H1 (cell line): Measurements from ENCODE around the gene SEPTIN2. TPM values are rescaled to one million over a fixed set of nuclear protein-coding genes. Genes with fewer than 3 reads are reported as not detected.

Experiments
- ASH2L ChIP-seq: fragments of 200-600, 300-600 bp; sonication (generic); IDR thresholded peaks from one replicate; pipeline ENCODE4 v1.7.1; 2017; ENCODE audit warnings: low read length
- polyA plus RNA-seq, 7 experiments: library from polyadenylated mRNA; depleted of rRNA in 3 of 7; stranded (reverse) in 5 of 7; unstranded in 2 of 7; fragments of >200 nt in 5 of 7; fragments of 200-250 nt in 2 of 7; gene quantifications; 1 replicate in 5 of 7; 2 replicates in 1 of 7; 4 replicates in 1 of 7; pipeline versions ENCODE4 v1.2.1 to v1.2.3, GENCODE V29; 2011 to 2013; ENCODE audit warnings: missing spikeins in 2 of 7, mixed read lengths in 2 of 7
- total RNA-seq: library from RNA; stranded (reverse); fragmentation: NEBNext Ultra II Directional; extraction: Animal tissue kit (Norgen Biotek cat#: 25700); gene quantifications from 2 replicates; pipeline ENCODE4 v1.2.1, GENCODE V29; 2021

Gene SEPTIN2
- total and polyA plus RNA-seq, 2 of the 8 experiments (the other 6 are each of a cell fraction or from before 2014, with no cell fraction given) = 392 to 650 TPM

GRCh38 chr2:241296767-241297166 is 19.0 kb upstream of the SEPTIN2 start (continued):
- no peak for TF ChIP-seq ASH2L
